Measurements from ENCODE around the gene MAP2K3. TPM values are rescaled to one million over a fixed set of nuclear protein-coding genes. Genes with fewer than 3 reads are reported as not detected.

MAP2K3 gene
- total and polyA plus RNA-seq, 9 donors = 9.1 to 45.5 (median 17.6) TPM

GRCh38 chr17:21243516-21244303 is 40.8 kb upstream of the MAP2K3 start:
- Histone ChIP-seq H3K9me3 (no peaks in the 10 kb centered on the region), H3K4me1 (ENCODE audit: insufficient read depth) (no peaks in the 10 kb centered on the region), H3K27me3 (no peaks in the 10 kb centered on the region), H3K27ac (no peak overlapping the region), H3K4me3 (no peak overlapping the region), H3K36me3 (no peaks in the 10 kb centered on the region)
- intact Hi-C loops (cut with DNase I) = no loop called here
- TF ChIP-seq EP300 (IDR thresholded peaks at IDR 0.05) (no peak), POLR2A (IDR thresholded peaks at IDR 0.05) (no peak)
- TF ChIP-seq, protein P1, sequence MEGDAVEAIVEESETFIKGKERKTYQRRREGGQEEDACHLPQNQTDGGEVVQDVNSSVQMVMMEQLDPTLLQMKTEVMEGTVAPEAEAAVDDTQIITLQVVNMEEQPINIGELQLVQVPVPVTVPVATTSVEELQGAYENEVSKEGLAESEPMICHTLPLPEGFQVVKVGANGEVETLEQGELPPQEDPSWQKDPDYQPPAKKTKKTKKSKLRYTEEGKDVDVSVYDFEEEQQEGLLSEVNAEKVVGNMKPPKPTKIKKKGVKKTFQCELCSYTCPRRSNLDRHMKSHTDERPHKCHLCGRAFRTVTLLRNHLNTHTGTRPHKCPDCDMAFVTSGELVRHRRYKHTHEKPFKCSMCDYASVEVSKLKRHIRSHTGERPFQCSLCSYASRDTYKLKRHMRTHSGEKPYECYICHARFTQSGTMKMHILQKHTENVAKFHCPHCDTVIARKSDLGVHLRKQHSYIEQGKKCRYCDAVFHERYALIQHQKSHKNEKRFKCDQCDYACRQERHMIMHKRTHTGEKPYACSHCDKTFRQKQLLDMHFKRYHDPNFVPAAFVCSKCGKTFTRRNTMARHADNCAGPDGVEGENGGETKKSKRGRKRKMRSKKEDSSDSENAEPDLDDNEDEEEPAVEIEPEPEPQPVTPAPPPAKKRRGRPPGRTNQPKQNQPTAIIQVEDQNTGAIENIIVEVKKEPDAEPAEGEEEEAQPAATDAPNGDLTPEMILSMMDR (IDR thresholded peaks at IDR 0.05) = no peak
- 81 to 84% (median 81%) methylated on average over 18 to 23 of the region's 23 CpGs for WGBS, 3 donors
- DNase-seq = no peak

- Histone ChIP-seq H3K27ac (no peak overlapping the region), H3K4me1 (ENCODE audit: insufficient read depth) (no peaks in the 10 kb centered on the region), H3K4me3 (no peak overlapping the region), H3K36me3 (no peaks in the 10 kb centered on the region), H3K9me3 (no peaks in the 10 kb centered on the region), H3K27me3 (no peaks in the 10 kb centered on the region)
- TF ChIP-seq, protein P1 (IDR thresholded peaks at IDR 0.05) = no peak
- TF ChIP-seq POLR2A (IDR thresholded peaks at IDR 0.05) (no peak), EP300 (IDR thresholded peaks at IDR 0.05) (no peak)
- no peak for DNase-seq
- whole genome bisulfite sequencing, 3 donors = 70 to 85% (median 81%) methylated on average over 9 of the region's 9 CpGs
- intact Hi-C loops (cut with DNase I) = no loop called here
Measured at GRCh38 chr17:21245639-21246084, 38.8 kb upstream of the MAP2K3 start.

GRCh38 chr17:21246698-21247097 is 37.8 kb upstream of the MAP2K3 start:
- Histone ChIP-seq H3K27me3 (no peaks in the 10 kb centered on the region), H3K4me1 (ENCODE audit: insufficient read depth) (peaks cover 5% of the 10 kb centered on the region), H3K27ac (no peak overlapping the region), H3K9me3 (no peaks in the 10 kb centered on the region), H3K36me3 (no peaks in the 10 kb centered on the region), H3K4me3 (no peak overlapping the region)
- DNase-seq = no peak
- WGBS, 3 donors = 86 to 96% (median 91%) methylated on average over 4 of the region's 4 CpGs
- intact Hi-C loops (cut with DNase I) = no loop called here
- TF ChIP-seq EP300 (IDR thresholded peaks at IDR 0.05) = no peak
- no peak for TF ChIP-seq POLR2A (IDR thresholded peaks at IDR 0.05)
- TF ChIP-seq, protein P1 (IDR thresholded peaks at IDR 0.05) = no peak

DNA sequence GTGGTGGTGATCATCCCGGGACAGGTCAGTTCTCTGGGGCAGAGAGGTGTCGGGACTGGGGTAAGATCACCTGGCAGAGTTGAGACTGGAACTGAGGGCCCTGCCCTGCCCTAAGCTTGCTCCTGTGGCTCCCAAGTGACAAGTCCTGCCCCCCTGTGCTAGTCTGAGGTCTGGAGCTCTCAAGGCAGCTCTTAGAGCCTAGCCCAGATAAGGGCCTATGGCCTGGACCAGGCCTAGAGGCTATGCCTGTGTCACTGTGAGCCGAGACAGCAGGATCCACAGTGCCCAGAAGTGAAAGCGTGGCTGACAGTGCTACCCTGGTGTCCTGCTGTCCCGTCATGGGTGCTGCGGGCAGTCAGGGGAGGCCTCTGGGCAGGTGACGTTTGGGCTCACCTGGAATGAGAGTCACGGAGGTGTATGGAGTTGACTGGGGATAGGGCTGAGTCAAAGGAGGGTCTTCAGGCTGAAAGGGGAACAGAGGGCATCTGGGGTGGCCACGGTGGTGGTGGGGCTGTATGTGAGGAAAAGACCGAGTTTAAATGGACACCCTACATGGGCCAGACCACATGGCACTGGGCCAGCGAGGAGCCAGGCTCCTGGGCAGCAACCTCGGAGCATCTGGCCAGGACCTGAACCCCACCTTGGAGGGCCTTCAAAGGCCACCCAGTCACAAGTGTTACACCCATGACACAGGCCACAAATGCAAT is 36.8 kb upstream of the MAP2K3 start:
- Histone ChIP-seq H3K36me3 (no peaks in the 10 kb centered on the region), H3K27me3 (no peaks in the 10 kb centered on the region), H3K4me3 (no peak overlapping the region), H3K4me1 (ENCODE audit: insufficient read depth) (peaks cover 6% of the 10 kb centered on the region), H3K9me3 (no peaks in the 10 kb centered on the region), H3K27ac (no peak overlapping the region)
- DNase-seq = no peak
- TF ChIP-seq EP300 (IDR thresholded peaks at IDR 0.05) (no peak), POLR2A (IDR thresholded peaks at IDR 0.05) (no peak)
- TF ChIP-seq, protein P1 (IDR thresholded peaks at IDR 0.05) = no peak
- intact Hi-C loops (cut with DNase I) = no loop called here
- WGBS, 3 donors = 75 to 87% (median 83%) methylated on average over 12 of the region's 12 CpGs

Measured in ovary (tissue), 9 donors.